GM19328 (cell line): Measurements from ENCODE around the gene SLIT3.

ENCODE experiments used
- ATAC-seq: cut with Tn5 transposase; IDR thresholded peaks from one replicate; pipeline ENCODE4 v1.9.1; 2021; ENCODE audit warnings: mild to moderate bottlenecking, moderate library complexity; ENCODE audit not compliant: unreplicated experiment

SLIT3 gene

DNA sequence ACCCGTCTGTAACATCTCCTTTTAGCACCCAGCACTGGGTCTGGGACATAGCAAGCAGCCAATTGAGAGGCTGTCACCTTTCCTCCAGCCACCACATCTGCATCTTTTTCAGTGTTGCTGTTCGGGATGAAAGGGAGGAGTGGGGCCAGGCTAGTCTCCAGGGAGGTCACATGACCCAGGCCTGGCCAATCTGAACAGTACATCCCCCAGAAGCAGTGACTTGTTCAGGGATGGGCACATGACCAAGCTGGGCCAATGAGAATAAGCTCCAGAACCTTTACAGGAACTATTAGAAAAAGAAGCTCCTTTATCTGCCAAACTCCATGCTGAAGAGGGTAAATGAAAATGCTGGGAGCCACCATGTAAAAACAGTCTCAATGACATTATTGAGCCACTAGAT is 359.0 kb downstream of the SLIT3 start:
- ATAC-seq, result no peak

DNA sequence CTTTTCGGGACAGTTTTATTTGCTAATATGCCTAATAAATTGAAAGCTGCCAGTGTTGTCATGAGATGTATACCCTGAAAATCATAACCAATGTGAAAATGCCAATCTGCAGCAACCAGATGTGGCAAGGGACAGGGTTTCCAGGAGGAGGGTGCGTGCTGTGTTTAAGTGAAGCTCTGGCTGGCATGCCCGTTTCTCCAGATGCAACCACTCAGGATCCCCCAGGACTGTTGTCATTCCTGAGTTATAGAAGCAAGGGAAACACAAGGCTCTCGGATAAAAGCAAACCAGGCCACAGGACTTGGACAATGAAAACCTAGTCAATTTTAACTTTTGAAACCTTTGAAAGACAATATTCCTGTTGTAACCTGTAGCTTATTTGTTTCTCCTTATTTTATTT is 360.2 kb downstream of the SLIT3 start:
- ATAC-seq, result no peak

DNA sequence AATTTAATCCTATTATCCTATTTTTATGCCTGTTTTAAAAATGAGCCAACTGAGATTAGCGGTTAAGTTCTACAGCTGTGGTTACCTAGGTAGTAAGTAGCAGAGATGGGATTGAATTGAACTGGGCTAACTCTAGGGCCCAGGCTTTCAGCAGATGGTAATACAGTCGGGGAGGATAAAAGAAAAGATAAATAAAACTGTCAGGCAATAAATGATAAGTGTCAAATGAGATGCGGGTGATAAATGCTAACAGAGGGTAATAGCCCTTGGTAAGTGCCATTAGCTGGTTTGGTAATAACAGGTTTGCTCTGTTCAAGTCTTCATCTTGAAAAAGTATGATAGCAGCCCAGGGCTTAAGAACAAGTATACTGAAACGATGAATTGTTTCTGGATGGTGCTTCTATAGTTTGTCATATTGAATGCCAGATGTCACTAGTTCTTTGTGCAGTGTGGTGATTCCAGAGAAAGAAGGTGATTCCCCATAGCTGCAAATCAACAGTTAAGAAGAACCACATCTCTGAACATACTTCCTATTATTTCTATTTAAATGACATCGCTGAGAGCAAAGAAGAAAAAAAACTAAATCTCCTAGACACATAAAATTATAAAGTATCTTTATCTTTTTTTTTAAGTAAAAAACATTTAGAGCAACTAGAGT is 360.9 kb downstream of the SLIT3 start:
- ATAC-seq, result no peak

DNA sequence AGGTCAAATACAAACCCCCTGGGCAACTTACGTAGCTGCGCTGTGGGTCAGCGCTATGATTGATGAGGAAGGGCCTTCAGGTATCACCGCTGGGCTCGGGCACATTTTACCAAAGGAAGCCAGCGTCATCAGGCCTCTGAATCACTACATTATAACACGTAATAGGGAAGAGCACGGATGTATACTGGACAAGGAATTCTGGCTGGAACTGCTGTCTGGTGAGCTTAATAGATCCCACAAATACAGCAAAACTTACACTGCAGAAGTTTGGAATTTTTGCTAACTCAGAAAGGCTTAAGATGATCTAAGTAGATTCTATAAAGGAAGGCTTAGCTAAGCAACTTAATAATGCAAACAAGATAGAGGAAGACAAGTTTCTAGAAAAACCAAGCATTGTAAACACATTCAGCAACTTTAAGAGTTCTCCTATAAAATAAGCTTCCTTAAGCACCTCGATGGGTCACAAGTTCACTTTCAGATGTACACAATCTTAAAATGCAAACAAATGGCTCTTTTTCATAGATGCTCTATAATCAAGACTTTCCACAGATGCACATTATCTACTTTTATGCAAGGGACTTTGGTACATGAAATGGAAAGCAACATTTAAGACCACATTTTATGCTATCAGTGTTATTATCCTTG is 361.7 kb downstream of the SLIT3 start:
- ATAC-seq, result no peak

DNA sequence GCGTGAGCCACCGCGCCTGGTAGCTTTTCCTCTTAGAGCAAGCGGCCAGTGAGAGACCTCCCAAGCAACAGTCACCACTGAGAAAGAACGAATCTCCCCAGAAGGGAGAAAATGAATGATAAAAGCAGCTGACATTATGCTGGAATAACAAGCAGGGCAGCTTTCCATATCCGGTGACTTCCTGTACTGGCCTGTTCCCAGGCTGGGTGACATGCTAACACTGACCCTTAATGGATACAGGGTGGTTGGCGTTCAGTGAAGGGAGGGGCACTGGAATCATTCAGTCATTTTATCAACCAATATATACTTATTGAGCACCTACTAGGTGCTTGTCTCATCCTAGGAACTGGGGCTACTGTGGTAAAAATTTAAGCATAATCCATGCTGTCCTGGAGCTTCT is 364.4 kb downstream of the SLIT3 start:
- no peak for ATAC-seq

DNA sequence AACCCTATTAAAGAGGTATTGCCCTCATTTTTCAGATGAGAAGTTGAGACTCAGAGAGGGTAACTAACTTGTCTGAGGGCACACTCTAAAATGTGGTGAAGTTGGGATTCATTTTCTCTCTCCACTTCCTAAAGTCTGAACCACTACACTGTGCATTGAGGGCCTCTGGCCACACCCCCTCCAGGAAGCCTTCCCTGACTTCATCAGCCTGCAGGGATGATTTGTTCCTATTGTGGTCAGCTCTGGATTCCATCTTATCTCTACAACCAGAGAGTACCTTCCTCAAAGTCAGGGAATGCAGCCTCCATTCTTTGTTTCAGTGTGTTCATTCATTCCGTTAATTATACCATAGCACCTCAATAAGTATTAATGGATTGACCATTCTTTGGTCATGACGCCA is 365.8 kb downstream of the SLIT3 start:
- ATAC-seq, result no peak

DNA sequence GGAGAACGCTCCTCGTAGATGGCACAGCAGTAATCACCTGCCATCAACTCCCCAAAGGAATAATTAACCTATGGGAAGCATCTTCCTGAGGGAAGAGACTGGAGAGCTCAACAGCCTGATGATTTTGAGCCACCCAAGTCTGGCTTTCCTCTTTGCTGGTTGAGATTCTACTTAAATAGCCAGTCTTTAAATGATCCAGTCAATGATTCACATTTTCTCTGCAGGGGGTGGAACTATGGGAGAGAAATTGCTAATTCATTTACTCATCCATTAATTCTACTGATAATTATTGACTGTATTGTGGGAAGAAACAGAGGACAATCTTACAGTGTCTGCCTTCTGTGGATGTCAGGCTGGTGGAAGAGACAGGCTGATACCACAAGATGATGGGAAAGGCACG is 366.8 kb downstream of the SLIT3 start:
- ATAC-seq, result no peak

DNA sequence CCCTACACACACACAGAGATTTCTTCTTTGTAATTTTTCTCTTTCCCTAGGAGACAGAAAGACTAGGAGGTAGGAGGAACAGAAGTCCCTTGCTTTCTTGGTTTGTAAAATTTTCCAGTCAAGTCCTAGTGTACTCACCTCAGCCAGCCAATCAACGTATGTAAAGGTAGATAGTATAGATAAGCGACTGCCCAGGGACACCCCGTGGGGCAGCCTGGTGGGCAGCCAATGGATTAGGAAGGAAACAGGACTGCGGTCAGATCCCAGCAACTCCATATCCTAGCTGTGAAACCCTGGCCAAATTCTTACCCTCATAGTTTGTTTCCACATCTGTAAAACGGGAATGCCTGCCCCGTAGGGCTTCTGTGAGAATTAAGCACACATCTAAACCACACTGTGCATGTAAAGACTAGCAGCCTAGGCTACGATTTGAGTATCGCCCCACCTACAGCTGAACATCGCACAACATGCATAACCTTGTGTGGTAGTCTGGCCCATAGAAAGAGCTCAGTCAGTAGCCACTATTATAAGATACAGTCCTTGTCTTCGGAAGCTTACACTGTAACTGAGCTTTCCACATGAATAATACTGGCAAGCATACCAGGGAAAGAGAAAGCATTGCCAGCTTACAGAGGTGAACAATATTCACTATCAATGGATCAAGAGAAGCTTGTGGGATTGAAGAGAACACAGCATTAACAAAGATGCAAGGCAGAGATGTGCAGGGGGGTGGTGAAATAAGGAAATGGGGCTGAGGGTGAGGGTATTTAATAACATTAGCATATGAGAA is 368.3 kb downstream of the SLIT3 start:
- no peak for ATAC-seq

DNA sequence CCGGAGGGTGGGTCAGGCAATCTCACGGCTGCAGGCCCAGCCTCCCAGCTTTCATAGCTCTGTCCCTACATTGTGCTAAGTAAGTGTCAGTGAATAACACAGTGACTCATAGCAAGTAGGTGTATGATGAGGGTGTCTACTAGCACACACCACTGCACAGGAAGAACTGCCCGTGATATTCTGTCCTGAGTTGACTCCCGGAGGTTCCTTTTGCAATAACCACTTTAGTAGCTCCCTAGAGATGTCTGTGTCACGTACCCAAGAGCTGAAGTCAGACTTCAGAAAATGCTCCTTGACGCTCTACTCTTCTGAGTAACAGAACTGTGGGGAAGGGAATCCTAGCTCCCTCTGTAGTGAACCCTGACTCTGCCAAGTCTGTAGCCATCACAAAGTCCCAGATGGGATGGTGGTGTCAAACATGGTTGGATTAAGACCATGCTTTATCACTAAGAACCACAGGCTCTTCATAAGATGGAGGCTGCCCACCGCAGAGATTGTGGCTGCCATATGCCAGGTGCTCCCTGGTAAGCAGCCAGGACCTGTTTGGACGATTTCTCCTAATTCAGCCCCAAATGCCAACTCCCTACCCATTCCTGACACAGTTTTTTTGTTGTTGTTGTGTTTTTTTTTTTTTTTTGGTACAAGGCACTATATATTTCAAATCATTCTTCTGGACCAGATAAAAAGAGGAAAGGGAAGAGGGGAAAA is 369.1 kb downstream of the SLIT3 start:
- no peak for ATAC-seq

DNA sequence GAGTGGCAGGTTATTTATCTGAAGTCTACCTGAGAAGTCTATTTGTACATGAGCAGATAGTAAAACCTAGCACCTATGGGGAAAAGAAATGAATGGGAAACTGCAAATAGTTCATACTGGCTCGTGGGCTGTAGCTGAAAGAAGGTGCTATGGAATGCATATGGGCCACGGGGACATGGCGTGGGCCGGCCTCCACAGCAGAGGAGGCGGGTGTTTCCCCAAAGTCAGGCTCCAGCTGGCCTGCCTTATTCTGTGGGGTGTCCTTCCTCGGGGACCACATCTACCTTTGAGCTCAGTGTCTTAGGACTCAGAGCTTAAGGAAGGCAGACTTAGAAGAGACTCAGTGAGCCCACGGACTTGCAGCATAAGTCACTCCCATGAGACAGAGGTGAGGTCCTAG is 371.3 kb downstream of the SLIT3 start:
- no peak for ATAC-seq

DNA sequence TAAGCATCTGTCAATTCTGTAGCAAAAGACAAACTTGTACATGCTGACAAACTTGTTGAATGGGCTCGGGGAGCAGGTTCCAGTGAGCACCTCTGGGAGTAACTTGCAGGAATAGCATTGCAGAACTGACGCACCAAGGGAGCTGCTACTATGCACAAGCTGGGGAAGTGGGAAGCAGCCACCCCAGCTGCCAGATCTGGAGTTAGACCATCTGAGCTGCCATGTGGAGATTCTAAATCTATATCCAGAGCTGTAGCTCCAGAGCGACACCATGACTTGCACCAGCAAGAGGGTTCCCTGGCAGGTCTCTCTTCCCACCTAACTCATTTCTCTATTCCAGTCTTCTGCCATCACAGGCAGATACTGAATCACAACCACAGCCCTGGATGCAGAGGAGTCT is 375.8 kb downstream of the SLIT3 start:
- no peak for ATAC-seq

DNA sequence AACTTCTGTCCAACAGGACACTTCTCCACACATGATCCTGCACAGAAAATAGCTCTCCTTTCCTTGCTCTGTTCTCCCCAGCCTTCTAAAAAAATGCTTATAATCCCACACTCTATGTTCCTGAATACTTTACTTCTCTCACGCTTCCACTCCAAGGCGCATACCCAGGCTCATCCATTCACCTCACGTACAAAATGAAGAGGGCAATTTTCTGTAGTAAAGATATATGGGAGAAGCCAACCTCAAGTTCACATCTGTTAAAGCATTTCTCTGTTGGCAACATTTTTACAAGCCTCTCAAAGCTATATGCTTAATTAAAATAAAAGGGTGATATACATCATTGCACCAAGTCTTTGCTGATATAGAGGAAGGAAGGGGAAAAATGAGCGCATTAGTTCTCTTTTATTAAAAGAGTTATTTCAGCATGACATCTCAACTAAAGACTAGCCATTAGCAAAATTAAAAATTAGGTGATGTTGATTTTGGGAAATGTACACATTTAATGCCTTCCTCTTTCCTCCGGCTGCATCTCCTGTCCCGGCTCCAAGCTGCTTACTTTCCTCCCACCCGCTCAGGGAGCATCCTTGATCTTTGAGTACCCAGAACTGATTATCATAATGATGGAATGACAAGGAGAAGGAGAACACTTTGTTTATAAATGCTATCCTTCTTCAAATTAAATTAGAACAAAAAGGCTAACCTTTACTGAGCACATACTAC is 379.6 kb downstream of the SLIT3 start:
- ATAC-seq, result no peak

DNA sequence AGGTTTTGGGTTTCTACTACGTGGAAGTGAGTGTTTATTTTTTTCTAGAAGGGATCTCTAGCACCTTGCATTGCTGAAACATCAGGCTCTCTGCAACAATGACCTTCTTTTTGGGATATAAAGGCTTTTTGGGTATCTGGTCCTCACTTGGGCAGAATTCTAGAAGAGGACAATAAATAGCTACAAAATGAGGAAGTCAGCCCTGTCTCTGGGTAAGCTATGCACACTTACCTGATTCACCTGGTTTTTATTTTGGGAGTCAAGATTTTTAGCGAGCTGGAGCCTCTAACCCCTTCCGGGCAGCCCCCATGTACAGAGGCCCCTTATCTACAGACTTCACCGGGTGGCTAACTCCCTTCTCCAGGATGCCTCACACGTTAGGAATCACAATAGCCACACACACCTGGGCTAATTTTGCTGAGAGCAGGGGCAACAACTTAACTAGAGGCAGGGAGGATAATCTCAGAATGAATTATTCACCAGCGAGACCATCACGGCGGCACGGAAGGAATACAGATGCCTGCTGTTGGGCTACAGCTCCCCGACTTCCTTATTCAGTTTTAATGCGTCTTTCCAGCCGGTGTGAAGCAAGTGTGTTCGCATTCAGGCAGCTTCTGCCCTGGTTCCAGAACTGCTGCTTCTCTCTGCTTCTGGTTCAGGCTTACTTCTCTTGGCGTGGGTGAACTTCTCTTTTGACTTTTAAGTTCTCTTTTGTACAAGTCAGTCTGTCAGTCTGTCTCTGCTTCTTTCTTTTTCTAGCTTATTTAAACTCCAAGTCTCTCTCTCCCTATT is 380.7 kb downstream of the SLIT3 start:
- no peak for ATAC-seq

DNA sequence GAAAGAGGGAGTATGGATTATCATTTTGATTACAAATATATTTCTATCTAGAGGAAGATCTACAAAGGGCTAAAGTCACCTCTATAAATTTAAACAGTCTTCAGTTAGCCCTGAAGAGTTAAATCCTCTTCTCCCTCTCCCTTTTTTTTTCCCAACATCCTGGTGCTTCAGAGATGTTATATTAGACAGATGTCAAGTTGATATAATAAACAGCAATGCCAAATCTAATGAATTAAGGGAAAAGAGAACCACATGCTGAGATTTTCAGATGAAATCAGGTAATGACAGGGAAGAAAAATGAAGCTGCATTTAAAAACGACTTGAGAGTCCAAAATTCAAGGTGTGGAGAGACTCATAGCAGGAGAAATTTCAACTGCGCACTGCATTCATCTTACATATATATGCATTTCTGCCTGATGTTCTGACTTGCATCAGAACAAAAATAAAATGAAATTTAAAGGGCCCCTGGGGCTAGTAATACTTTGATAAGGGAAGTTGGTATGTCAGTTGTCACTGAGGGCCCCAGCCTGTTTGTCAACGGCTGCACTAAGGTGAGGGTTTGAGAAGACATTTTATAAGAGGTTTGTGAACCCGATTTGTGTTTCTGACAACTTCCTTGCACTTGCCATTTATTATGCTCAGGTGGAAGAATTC is 382.9 kb downstream of the SLIT3 start:
- no peak for ATAC-seq

DNA sequence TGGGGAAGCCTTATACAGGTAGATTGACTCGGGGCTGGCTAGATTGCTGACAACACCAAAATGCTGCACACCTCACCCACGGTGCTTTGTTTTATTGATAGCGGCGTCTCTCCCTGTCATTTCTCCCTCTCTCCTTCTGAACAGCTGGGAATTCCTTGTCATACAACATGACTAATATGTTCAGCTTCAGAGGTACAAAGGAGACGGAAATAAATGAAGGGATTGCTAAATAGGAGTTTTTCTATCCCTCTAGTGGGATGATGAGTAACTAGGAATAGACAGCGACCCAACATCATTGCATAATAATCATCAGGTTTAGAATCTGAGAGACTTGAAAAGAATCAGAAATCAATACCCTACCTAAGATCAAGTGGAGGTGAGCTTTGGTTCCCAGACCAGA is 384.1 kb downstream of the SLIT3 start:
- no peak for ATAC-seq

DNA sequence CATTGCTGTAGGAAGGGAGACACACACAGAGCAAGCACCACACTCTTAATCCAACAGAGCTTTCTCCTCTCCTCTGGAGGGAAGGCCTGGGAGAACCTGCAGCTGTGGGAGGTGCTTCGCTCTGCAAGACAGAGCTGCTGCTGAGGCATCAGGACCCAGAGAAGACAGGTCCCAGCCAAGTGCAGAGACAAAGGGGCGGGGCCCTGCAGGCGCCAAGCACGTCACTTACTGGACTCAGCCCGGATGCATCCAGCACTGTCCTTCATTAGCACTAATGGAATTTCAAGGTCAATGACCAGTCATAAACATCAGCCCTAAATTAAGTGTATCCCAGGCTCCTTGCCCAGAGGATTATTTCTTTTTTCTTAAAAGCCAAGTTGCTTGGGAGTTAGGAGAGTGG is 384.7 kb downstream of the SLIT3 start:
- no peak for ATAC-seq

DNA sequence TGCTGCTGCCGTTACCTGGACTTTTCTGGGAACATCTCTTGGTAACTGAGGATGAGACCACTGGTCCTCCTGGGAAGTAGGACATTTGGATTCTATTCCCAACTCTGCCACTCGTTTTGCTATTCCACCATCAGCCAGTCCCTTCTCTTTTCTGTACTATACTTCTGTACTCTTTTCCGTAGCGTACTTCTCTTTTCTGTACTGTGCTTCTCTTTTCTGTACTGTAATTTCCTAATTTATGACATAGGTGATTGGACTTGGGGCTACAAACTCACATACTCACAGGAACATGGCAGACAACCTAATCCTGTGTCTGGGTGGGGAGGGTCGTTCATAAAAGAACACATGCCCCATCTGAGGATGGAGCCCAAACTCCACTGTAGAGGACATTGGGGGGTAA is 386.4 kb downstream of the SLIT3 start:
- no peak for ATAC-seq

DNA sequence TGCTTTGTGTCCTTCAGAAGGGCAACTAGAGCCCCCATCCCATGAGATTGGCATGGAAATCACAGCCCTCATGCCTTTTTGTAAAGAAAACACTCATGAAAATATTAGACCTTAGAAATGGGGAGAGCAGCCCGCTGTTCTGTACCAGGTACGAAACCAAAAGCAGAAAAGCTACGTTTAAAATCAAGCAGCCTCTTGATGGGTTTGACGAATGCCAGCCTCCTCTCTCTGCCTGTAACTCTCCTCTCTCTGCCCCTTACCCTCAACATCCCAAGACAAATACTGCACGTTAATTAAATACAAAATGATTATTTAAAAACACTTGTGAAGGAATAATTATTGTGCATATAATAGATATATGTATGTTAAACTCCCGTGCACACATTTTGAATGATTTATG is 390.1 kb downstream of the SLIT3 start:
- ATAC-seq, result no peak

DNA sequence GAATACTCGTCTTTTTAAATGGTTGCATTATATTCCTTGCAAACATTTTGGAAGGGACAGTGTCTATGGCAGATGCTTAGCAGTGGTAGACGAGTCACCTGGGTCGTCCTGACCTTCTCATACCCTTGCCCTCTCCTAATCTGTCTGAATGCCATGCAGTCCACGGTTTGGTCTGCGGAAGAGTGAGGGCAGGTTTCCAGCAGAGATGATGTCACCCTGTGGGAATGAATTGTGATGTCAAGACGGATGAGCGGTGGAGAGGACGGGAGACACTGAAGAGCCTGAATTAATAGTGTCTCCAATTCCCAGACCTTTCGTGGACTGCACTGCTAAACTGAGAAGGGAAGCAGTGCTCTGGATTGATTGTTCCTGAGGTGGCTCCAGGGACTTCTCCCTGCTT is 392.7 kb downstream of the SLIT3 start:
- ATAC-seq, result no peak

DNA sequence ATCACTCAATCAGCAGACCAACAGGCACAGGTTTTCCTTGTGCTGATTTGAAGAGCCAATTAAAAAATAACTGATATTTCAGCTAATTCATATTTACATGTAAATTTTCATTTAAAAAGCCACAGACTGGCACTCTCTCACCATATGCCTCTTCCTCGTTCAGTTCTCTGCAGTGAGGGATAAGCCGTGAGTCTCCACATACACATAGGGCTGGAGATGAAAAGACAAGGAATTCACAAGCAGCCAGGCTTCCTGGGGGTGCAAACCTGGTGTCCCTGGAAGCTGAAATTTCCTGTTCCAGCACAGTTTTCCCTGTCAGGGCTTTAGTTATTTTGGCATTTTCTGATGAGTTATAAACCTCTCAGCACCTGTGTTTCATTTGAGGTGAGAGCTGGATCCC is 397.9 kb downstream of the SLIT3 start:
- ATAC-seq, result no peak
